Frontal cortex (tissue), 4 donors: ENCODE results near the gene DOCK8. TPM values are rescaled to one million over a fixed set of nuclear protein-coding genes. Genes with fewer than 3 reads are reported as not detected.
A peak's percentile ranks its signal among the peaks of the same experiment; 100 is the strongest.

Experiments used
- DNase-seq, 2 donors: peaks; one replicate each; pipeline ENCODE4 v3.0.0; 2012; ENCODE audit warnings: low spot score in 2 of 2
- FAIRE-seq: peaks from 2 replicates; lab custom pipeline; 2012; peaks lifted over from hg19 to GRCh38; lab: Jason Lieb, UNC
- total RNA-seq: library from RNA; depleted of rRNA; stranded (reverse); fragments of >200 nt; gene quantifications from one replicate; pipeline ENCODE4 v1.2.3, GENCODE V29; 2014
- donor health status: control.
- donor health status: control.
- donor health status: control.

Gene DOCK8
- total RNA-seq, 1 donor from 2014 or later, result 2.4 TPM

DNA sequence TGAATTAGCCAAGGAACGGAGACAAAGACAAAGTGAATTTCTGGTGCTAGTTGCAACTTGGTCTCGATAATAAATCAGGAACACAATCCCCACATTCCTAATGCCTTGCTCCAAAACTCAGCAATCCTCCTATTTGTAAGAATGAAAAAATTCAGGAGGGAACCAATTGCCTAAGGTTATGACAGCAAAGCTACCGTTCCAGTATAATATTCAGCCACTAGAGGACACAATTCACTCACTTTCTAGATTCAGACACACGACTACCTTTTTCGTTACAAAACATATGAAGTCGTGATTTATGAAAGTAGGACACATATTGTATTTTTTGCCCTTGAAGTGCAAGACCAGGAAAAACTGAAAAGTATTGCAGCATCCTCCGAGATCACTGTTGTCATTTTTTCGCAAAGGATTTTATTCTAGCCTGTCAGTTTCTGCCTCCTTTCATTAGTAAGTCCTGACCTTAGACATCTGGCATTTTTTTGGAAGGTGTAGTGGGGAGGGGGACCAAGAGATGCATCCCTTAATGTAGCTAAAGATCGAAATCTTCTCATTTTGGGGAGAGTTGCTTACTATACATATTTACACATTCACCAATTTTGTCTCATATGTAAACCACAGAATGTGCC, 133.1 kb downstream of the DOCK8 start:
- no peak for FAIRE-seq

DNA sequence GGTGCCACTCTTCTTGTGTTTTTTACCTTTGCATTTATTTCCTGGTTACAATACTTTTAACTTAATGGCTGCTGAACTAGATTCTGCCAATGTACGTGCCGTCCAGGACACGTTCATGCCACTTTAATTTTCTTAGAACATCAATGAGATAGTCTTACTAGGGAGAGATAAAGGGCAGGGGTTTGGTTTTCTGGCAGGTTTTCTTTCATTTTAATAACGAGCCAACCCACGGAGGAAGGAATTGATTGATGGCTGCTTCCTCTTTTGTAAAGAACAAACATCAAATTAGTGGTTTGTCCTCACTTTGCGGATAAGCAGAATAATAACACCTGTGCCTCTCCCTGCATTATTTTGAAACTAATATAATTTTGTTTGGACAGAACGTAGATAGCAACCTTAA, 135.7 kb downstream of the DOCK8 start:
- FAIRE-seq (no peak), DNase-seq (no peak)

More for the DNA sequence above, 133.1 kb downstream of the DOCK8 start:
- peak in 1 of 2 donors; percentile 43 for DNase-seq

DNA sequence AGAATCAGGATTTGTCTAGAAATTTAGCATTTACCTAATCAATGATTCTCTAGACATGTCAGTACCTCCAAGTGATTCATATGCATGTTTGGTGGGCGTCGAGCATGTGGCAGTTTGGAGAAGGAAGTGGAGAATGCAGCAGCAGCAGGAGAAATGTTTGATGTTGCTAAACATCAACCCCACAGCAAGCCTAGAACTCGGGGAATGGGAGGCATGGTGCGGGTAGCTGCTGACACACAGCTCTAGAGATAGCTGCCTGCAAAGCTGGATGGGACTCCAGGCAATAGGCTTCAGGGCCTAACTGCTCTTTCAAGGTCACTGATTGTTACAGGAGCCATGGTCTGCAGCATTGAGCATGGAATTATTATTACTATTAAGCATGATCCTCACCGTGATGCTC, 137.3 kb downstream of the DOCK8 start:
- FAIRE-seq, result no peak
- no peak for DNase-seq

DNA sequence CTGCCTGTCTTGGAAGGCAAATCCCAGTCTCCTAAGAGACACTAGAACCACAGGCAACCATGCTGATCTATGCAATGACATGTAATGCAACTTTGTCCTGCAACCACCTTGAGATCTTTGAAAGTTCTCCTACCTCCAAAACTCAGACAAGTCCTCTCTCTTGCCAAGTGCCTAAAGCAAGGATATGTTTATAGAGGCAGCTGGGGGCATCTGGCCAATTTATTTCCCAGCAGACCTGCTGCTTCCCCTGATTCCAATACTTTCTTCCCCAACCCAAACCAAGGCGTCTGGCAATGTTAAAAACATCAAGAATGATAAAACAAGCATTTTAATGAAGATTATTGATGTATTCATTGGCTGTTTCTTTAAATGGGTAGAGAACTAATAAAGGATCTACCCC, 138.4 kb downstream of the DOCK8 start:
- DNase-seq (no peak), FAIRE-seq (no peak)

DNA sequence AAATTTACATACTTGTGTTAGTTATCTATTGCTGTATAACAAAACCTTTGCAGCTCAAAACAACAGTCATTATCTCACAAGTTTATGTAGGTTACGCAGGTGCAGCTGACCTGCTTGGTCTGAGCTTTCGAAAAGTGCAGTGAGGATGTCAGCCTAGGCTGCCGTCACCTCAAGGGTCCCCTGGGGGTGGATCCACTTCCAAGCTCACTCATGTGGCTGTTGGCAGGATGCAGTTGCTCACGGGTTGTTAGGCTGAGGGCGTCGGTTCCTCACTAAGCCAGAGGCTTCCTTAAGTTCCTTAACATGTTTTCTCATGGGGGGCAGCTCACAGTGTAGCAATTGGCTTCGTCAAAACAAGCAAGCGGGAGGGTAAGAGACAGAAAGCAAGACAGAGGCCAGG, 139.8 kb downstream of the DOCK8 start:
- FAIRE-seq (no peak), DNase-seq (no peak)

GRCh38 chr9:357560-357959, 142.9 kb downstream of the DOCK8 start:
- FAIRE-seq, result no peak

GRCh38 chr9:362561-363273, 148.1 kb downstream of the DOCK8 start:
- no peak for DNase-seq
- FAIRE-seq, result no peak

More at GRCh38 chr9:357560-357959, 142.9 kb downstream of the DOCK8 start:
- no peak for DNase-seq

- FAIRE-seq (no peak), DNase-seq (no peak)
Observed at GRCh38 chr9:363274-363612, 148.6 kb downstream of the DOCK8 start.

DNA sequence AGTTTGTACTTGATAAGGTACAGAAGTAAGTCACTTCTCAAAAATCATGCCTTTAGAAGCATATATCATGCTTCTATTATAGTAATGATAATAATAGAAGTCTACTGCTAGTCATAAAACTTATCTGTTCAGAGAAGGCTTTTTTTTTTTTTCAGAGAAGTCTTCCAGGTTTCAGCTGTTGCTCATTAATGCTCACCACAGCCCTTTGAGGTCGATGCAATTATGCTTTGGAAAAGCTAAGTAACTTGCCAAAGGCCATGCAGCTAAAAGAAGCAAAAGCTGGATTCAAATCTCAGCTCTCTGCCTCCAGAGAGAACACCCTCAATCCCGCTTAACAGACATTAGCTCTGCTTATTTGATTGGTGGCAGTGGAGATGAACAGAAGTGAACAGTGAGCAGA, 150.8 kb downstream of the DOCK8 start:
- FAIRE-seq, result no peak
- DNase-seq, result no peak

DNA sequence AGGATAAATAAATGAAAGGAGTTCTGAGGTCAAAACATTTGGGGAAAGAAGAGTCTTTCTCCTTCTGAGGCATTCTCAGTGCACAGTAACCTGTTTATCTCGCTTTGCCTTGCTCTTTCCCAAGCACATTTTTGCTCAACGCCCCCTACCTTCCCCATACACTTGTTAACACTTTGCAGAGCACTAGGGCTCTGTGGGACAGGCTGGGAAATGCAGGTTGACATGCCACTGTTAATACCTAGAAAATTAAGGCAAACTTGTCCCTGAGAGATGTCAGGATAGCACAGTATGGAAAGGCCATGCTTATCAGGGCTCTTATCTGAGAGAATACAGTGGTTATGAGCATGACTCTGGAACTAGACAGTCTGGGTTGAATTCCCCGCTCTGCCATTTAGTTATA, 152.0 kb downstream of the DOCK8 start:
- no peak for DNase-seq
- no peak for FAIRE-seq

DNA sequence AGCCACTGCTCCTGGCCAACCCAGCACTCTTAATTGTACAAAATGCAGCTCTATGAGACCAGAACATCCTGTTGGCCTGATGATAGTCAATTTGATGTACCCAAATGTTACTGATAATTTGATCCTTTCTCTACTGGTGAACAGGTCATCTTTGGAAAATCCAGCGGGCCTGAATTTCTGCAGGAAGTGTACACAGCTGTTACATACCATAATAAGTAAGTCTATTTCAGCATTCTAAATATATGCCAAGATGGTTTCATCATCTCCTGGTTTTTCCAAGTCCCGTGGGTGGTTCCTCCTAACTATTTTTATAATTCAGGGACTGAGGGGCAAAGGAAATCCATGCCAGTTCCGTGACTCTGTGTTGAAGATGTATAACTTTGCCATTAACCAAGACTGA, 155.4 kb downstream of the DOCK8 start:
- DNase-seq (no peak), FAIRE-seq (no peak)

DNA sequence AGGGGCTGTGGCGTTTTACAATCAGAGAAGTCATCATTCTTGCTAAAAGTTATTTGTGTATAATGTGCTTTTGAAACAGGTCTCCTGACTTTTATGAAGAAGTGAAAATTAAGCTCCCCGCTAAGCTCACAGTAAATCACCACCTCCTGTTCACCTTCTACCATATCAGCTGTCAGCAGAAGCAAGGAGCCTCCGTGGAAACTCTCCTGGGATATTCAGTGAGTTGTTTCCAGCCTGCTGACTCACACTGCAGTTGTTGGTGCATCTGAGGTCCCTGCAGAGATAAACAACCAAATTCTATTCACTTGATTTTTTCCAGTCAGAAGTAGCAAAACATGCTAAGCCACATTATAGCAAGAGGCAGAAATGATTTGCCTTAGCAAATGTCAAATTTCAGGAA, 156.7 kb downstream of the DOCK8 start:
- FAIRE-seq (no peak), DNase-seq (no peak)

- no peak for DNase-seq
- no peak for FAIRE-seq
Observed at GRCh38 chr9:372128-372527, 157.5 kb downstream of the DOCK8 start.

GRCh38 chr9:373759-374206, 159.1 kb downstream of the DOCK8 start:
- FAIRE-seq, result no peak

GRCh38 chr9:374736-375135, 160.1 kb downstream of the DOCK8 start:
- DNase-seq, result no peak
- no peak for FAIRE-seq

More at GRCh38 chr9:373759-374206, 159.1 kb downstream of the DOCK8 start:
- DNase-seq, result no peak

- DNase-seq (no peak), FAIRE-seq (no peak)
Observed at GRCh38 chr9:376115-376514, 161.4 kb downstream of the DOCK8 start.

- DNase-seq, result no peak
- no peak for FAIRE-seq
Observed at GRCh38 chr9:378263-378662, 163.6 kb downstream of the DOCK8 start.

DNA sequence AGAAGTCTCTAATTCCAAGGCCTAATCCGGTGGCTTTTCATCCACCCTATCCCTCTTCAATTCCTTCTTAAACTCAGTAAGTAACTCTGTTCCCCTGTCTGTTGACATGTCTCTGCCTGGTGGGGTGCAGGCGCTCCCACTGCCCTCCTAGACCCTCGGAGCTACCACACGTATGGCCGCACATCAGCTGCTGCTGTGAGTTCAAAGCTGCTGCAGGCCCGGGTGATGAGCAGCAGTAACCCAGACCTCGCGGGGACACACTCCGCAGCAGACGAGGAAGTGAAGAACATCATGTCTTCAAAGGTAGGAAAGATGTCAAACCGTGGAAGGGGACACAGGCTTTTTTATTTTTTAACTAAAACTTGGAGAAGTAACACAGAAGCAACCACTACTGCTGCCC, 167.7 kb downstream of the DOCK8 start:
- DNase-seq, result no peak
- no peak for FAIRE-seq

GRCh38 chr9:385818-386398, 171.2 kb downstream of the DOCK8 start:
- peak in 1 of 2 donors; percentile 60 for DNase-seq
- FAIRE-seq, result peak; percentile 57

- FAIRE-seq, result no peak
Observed at GRCh38 chr9:389159-389558, 174.5 kb downstream of the DOCK8 start.

GRCh38 chr9:389758-390157, 175.1 kb downstream of the DOCK8 start:
- no peak for DNase-seq
- FAIRE-seq, result no peak

More at GRCh38 chr9:389159-389558, 174.5 kb downstream of the DOCK8 start:
- no peak for DNase-seq
